ENCODE data around the gene MAIP1. TPM values are rescaled to one million over a fixed set of nuclear protein-coding genes. Genes with fewer than 3 reads are reported as not detected.

The MAIP1 gene
- polyA plus RNA-seq, 1 experiment: 11.3 TPM

- DNase-seq (ENCODE audit: low read depth): no peak
- TF ChIP-seq CTCF (IDR thresholded peaks at IDR 0.05; ENCODE audit: insufficient read depth, low read depth, low read length): no peak
- H3K36me3 ChIP-seq (ENCODE audit: control insufficient read depth, insufficient read depth, low read length): peaks cover 2% of the 10 kb centered on the region; the same call in 1 of the 2 replicates
- ChIA-PET POLR2A (interaction anchor here (0.6 kb wide), 1 partner anchor 340 kb away, joined by 4 read pairs; no protein-coding TSS in a partner anchor), CTCF (interaction anchor here (0.6 to 1.5 kb wide), 3 partner anchors 10 to 1816 kb away, joined by 3 to 7 read pairs (median 6); no protein-coding TSS in a partner anchor)
- no peak overlapping the region for H3K4me3 ChIP-seq (ENCODE audit: low read depth, low read length)
- no peaks in the 10 kb centered on the region for H3K27me3 ChIP-seq (ENCODE audit: control insufficient read depth, insufficient read depth, low read length)
Measured at GRCh38 chr2:199933466-199933865, 21.9 kb upstream of the MAIP1 start.

- Histone ChIP-seq H3K27me3 (ENCODE audit: control insufficient read depth, insufficient read depth, low read length) (no peaks in the 10 kb centered on the region), H3K36me3 (ENCODE audit: control insufficient read depth, insufficient read depth, low read length) (peaks cover 3% of the 10 kb centered on the region), H3K4me3 (ENCODE audit: low read depth, low read length) (no peak overlapping the region)
- no peak for DNase-seq (ENCODE audit: low read depth)
- ChIA-PET CTCF (interaction anchor here (0.6 kb wide), 1 partner anchor 460 kb away, joined by 4 read pairs; no protein-coding TSS in a partner anchor), POLR2A (no interaction called here)
- TF ChIP-seq CTCF (IDR thresholded peaks at IDR 0.05; ENCODE audit: insufficient read depth, low read depth, low read length): no peak
Measured at GRCh38 chr2:199936554-199936953, 18.8 kb upstream of the MAIP1 start.

- no peak for DNase-seq (ENCODE audit: low read depth)
- Histone ChIP-seq H3K27me3 (ENCODE audit: control insufficient read depth, insufficient read depth, low read length) (no peaks in the 10 kb centered on the region), H3K4me3 (ENCODE audit: low read depth, low read length) (no peak overlapping the region), H3K36me3 (ENCODE audit: control insufficient read depth, insufficient read depth, low read length) (peaks cover 1% of the 10 kb centered on the region)
- ChIA-PET CTCF (interaction anchor here (1.3 to 2.6 kb wide), 5 partner anchors 13 to 236 kb away, joined by 3 to 7 read pairs (median 5); no protein-coding TSS in a partner anchor), POLR2A (no interaction called here)
- peak; percentile 27; the same call in 1 of the 2 replicates for TF ChIP-seq CTCF (IDR thresholded peaks at IDR 0.05; ENCODE audit: insufficient read depth, low read depth, low read length)
Measured at GRCh38 chr2:199940373-199940772, 15.0 kb upstream of the MAIP1 start.

- no peak for DNase-seq (ENCODE audit: low read depth)
- ChIA-PET CTCF (interaction anchor here (1.0 kb wide), 2 partner anchors 10 to 11 kb away, joined by 3 to 7 read pairs; no protein-coding TSS in a partner anchor), POLR2A (no interaction called here)
- no peak for TF ChIP-seq CTCF (IDR thresholded peaks at IDR 0.05; ENCODE audit: insufficient read depth, low read depth, low read length)
- no peaks in the 10 kb centered on the region for H3K27me3 ChIP-seq (ENCODE audit: control insufficient read depth, insufficient read depth, low read length)
- no peak overlapping the region for H3K4me3 ChIP-seq (ENCODE audit: low read depth, low read length)
- H3K36me3 ChIP-seq (ENCODE audit: control insufficient read depth, insufficient read depth, low read length): peaks cover 3% of the 10 kb centered on the region; the same call in 1 of the 2 replicates
Measured at GRCh38 chr2:199943373-199943772, 12.0 kb upstream of the MAIP1 start.

GRCh38 chr2:199946196-199946595 is 9.2 kb upstream of the MAIP1 start:
- no peaks in the 10 kb centered on the region for H3K27me3 ChIP-seq (ENCODE audit: control insufficient read depth, insufficient read depth, low read length)
- no peak for TF ChIP-seq CTCF (IDR thresholded peaks at IDR 0.05; ENCODE audit: insufficient read depth, low read depth, low read length)
- H3K36me3 ChIP-seq (ENCODE audit: control insufficient read depth, insufficient read depth, low read length): peaks cover 3% of the 10 kb centered on the region
- ChIA-PET CTCF (no interaction called here), POLR2A (no interaction called here)
- no peak overlapping the region for H3K4me3 ChIP-seq (ENCODE audit: low read depth, low read length)
- DNase-seq (ENCODE audit: low read depth): no peak
